K562 (cell line): ENCODE data around the gene ERVH48-1. TPM values are rescaled to one million over a fixed set of nuclear protein-coding genes. Genes with fewer than 3 reads are reported as not detected.

Experiments
- AFF4 ChIP-seq: sonication (generic); formaldehyde crosslinking; IDR thresholded peaks from 2 replicates; pipeline ENCODE4 v1.8.0; 2023; ENCODE audit warnings: mild to moderate bottlenecking, missing genetic modification reagents
- BMI1 ChIP-seq: fragments of 150-350 bp; IDR thresholded peaks from 2 replicates; pipeline ENCODE4 v1.6.1; 2014; ENCODE audit warnings: low read length
- CEBPZ ChIP-seq: fragments of 150-350 bp; IDR thresholded peaks from 2 replicates; pipeline ENCODE4 v1.6.1; 2014; ENCODE audit warnings: low read depth, mild to moderate bottlenecking, low read length, borderline replicate concordance
- E2F1 ChIP-seq: sonication (generic); formaldehyde crosslinking; IDR thresholded peaks from 2 replicates; pipeline ENCODE4 v1.8.1; 2023; ENCODE audit warnings: mild to moderate bottlenecking, missing genetic modification reagents, moderate library complexity
- E2F6 ChIP-seq, 2 experiments: IDR thresholded peaks; 2 replicates each; pipeline ENCODE4 v1.6.1; 2011; ENCODE audit warnings: borderline replicate concordance in 1 of 2, control low read depth in 1 of 2, low read depth in 1 of 2, low read length in 1 of 2, mild to moderate bottlenecking in 1 of 2, mixed read lengths in 1 of 2, moderate library complexity in 1 of 2; ENCODE audit not compliant: insufficient read depth in 1 of 2, insufficient read length in 1 of 2, poor library complexity in 1 of 2, severe bottlenecking in 1 of 2; ENCODE audit errors: extremely low read depth in 1 of 2
- KDM4B ChIP-seq, 2 experiments: fragments of 450-650 bp in 1 of 2; sonication (generic) in 1 of 2; IDR thresholded peaks; 2 replicates each; pipeline ENCODE4 v1.6.1; 2016 to 2017; ENCODE audit warnings: borderline replicate concordance in 2 of 2, antibody characterized with exemption in 1 of 2, low read depth in 1 of 2, mild to moderate bottlenecking in 1 of 2
- PRDM10 ChIP-seq: fragments of 450-650 bp; IDR thresholded peaks from 2 replicates; pipeline ENCODE4 v1.6.1; 2018; ENCODE audit not compliant: partially characterized antibody
- RBM25 ChIP-seq: fragments of 200-400 bp; formaldehyde crosslinking; IDR thresholded peaks from 2 replicates; pipeline ENCODE4 v1.6.1; 2018; ENCODE audit warnings: low read length, low read depth, moderate library complexity; ENCODE audit not compliant: severe bottlenecking
- TBP ChIP-seq: optimal IDR thresholded peaks from 2 replicates; pipeline ENCODE3; 2011; ENCODE audit warnings: low read depth, low read length, improper control_type of control experiment
- ZNF232 ChIP-seq: sonication (generic); formaldehyde crosslinking; IDR thresholded peaks from 2 replicates; pipeline ENCODE4 v1.8.0; 2022; ENCODE audit warnings: mild to moderate bottlenecking, missing genetic modification reagents
- polyA plus RNA-seq, 8 experiments: library from polyadenylated mRNA; depleted of rRNA in 4 of 8; stranded (reverse) in 5 of 8; unstranded in 3 of 8; fragments of >200 nt; fragmentation: Nextera tagmentation in 2 of 8; fragmentation: Illumina TruSeq in 1 of 8; extraction: Ambion mirVana in 2 of 8; extraction: Trizol in 1 of 8; gene quantifications; 2 replicates each; pipeline versions ENCODE4 v1.2.1 to v1.2.3, GENCODE V29; 2011 to 2014; ENCODE audit warnings: inconsistent platforms in 1 of 8, missing spikeins in 1 of 8
- total RNA-seq, 7 experiments: library from RNA; depleted of rRNA in 6 of 7; stranded (reverse); fragments of >200 nt in 6 of 7; fragmentation: Illumina TruSeq in 2 of 7; extraction: Trizol in 2 of 7; gene quantifications; 2 replicates each; pipeline versions ENCODE4 v1.2.1 to v1.2.3, GENCODE V29; 2011 to 2021; ENCODE audit warnings: low replicate concordance in 1 of 7

ERVH48-1 gene
- total and polyA plus RNA-seq, 9 of the 15 experiments (the other 6 are each of a cell fraction or from before 2014, with no cell fraction given): 0.08 to 0.49 (median 0.16) TPM; not detected in 3

GRCh38 chr21:42892931-42893755 lies 32.3 kb downstream of the ERVH48-1 start, which contains the start of gene NDUFV3 (continued):
- TF ChIP-seq E2F1 (CRISPR knock-in tag) (peak; percentile 65; the same call in 1 of the 2 replicates), KDM4B (IDR thresholded peaks at IDR 0.05; ENCODE audit: borderline replicate concordance in 2 of 2, low read depth in 1 of 2) (peak in 1 of 2 experiments; percentile 40; a peak in 1 of 4 replicates), ZNF232 (CRISPR knock-in tag) (peak; percentile 46; the same call in 1 of the 2 replicates), BMI1 (no peak), AFF4 (CRISPR knock-in tag) (no peak; the same call in 1 of the 2 replicates), RBM25 (peak; percentile 80), E2F6 (IDR thresholded peaks at IDR 0.05; ENCODE audit: borderline replicate concordance in 1 of 2, extremely low read depth in 1 of 2, insufficient read depth in 1 of 2, insufficient read length in 1 of 2, low read depth in 1 of 2, low read length in 1 of 2, poor library complexity in 1 of 2, severe bottlenecking in 1 of 2) (peak in 1 of 2 experiments; percentile 14), CEBPZ (no peak), TBP (peak; percentile 91), PRDM10 (peak; percentile 32)
